BE2C (cell line): ENCODE measurements around the gene SCUBE3.

Experiments used
- DNase-seq: peaks from one replicate; pipeline ENCODE4 v3.0.0-alpha.2; 2020
- H3K27me3 ChIP-seq: fragments of 250-450 bp; sonication (Bioruptor Pico); 2 replicates; pipeline ENCODE4 v1.5.1; 2020; ENCODE audit warnings: mild to moderate bottlenecking
- H3K36me3 ChIP-seq: fragments of 250-450 bp; sonication (Bioruptor Pico); 2 replicates; pipeline ENCODE4 v1.5.1; 2020; ENCODE audit warnings: mild to moderate bottlenecking
- H3K4me1 ChIP-seq: fragments of 250-450 bp; sonication (Bioruptor Pico); 2 replicates; pipeline ENCODE4 v1.5.1; 2020
- H3K4me3 ChIP-seq: 2 replicates; pipeline ENCODE4 v1.5.1; 2011; ENCODE audit warnings: low read depth, low read length
- H3K9me3 ChIP-seq: fragments of 250-450 bp; sonication (Bioruptor Pico); 2 replicates; pipeline ENCODE4 v1.5.1; 2020
- TF ChIP-seq, protein P1 (sequence below): IDR thresholded peaks from 2 replicates; pipeline ENCODE4 v1.5.1; 2012; ENCODE audit warnings: mild to moderate bottlenecking, low read depth, low read length

Gene SCUBE3

GRCh38 chr6:35240838-35241801, 27.4 kb downstream of the SCUBE3 start:
- Histone ChIP-seq H3K36me3 (0 out of 2 replicates have a peak, but pooled peaks cover 2% of the 10 kb centered on the region), H3K4me3 (no peak overlapping the region), H3K9me3 (no peaks in the 10 kb centered on the region), H3K4me1 (no peaks in the 10 kb centered on the region), H3K27me3 (no peaks in the 10 kb centered on the region)
- TF ChIP-seq, protein P1, sequence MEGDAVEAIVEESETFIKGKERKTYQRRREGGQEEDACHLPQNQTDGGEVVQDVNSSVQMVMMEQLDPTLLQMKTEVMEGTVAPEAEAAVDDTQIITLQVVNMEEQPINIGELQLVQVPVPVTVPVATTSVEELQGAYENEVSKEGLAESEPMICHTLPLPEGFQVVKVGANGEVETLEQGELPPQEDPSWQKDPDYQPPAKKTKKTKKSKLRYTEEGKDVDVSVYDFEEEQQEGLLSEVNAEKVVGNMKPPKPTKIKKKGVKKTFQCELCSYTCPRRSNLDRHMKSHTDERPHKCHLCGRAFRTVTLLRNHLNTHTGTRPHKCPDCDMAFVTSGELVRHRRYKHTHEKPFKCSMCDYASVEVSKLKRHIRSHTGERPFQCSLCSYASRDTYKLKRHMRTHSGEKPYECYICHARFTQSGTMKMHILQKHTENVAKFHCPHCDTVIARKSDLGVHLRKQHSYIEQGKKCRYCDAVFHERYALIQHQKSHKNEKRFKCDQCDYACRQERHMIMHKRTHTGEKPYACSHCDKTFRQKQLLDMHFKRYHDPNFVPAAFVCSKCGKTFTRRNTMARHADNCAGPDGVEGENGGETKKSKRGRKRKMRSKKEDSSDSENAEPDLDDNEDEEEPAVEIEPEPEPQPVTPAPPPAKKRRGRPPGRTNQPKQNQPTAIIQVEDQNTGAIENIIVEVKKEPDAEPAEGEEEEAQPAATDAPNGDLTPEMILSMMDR, result peak; percentile 98
- peak; percentile 76 for DNase-seq

DNA sequence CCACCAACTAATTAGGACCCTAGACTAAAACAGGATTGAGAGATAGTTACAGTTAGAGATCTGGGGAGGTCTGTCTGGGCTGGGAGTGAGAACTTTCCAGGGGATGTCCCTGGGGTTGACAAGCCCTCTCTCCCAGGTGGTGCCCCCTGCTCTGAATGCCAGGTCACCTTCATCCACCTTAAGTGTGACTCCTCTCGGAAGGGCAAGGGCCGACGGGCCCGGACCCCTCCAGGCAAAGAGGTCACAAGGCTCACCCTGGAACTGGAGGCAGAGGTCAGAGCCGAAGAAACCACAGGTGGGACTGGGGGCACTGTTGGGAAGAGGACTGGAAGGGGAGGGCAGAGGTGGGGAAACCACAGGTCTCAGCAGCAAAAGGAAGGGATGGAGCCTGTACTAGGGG, 28.7 kb downstream of the SCUBE3 start:
- 0 out of 2 replicates have a peak, but pooled peaks cover 2% of the 10 kb centered on the region for H3K36me3 ChIP-seq
- TF ChIP-seq, protein P1, result no peak
- H3K4me3 ChIP-seq, result no peak overlapping the region
- H3K27me3 ChIP-seq, result no peaks in the 10 kb centered on the region
- DNase-seq, result no peak
- H3K4me1 ChIP-seq, result no peaks in the 10 kb centered on the region
- H3K9me3 ChIP-seq, result no peaks in the 10 kb centered on the region

DNA sequence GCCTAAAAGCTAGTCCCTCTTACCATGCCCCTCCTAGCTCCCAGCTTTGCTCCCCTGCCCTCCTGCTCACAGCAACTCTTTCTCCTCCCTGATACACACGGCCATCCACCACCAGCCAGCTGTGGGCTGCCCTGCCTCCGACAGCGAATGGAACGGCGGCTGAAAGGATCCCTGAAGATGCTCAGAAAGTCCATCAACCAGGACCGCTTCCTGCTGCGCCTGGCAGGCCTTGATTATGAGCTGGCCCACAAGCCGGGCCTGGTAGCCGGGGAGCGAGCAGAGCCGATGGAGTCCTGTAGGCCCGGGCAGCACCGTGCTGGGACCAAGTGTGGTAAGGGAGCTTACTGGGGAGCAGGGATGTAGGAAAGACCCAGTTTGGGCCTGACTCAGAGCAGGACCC, 29.1 kb downstream of the SCUBE3 start:
- no peak for DNase-seq
- Histone ChIP-seq H3K4me1 (peaks cover 3% of the 10 kb centered on the region), H3K4me3 (no peak overlapping the region)

GRCh38 chr6:35243386-35243958, 29.7 kb downstream of the SCUBE3 start:
- TF ChIP-seq, protein P1, result no peak
- Histone ChIP-seq H3K4me3 (no peak overlapping the region), H3K9me3 (no peaks in the 10 kb centered on the region), H3K4me1 (peaks cover 9% of the 10 kb centered on the region), H3K27me3 (no peaks in the 10 kb centered on the region), H3K36me3 (0 out of 2 replicates have a peak, but pooled peaks cover 2% of the 10 kb centered on the region)
- DNase-seq, result no peak

More for the DNA sequence above, 29.1 kb downstream of the SCUBE3 start:
- no peaks in the 10 kb centered on the region for H3K27me3 ChIP-seq
- TF ChIP-seq, protein P1, result no peak
- 0 out of 2 replicates have a peak, but pooled peaks cover 2% of the 10 kb centered on the region for H3K36me3 ChIP-seq
- H3K9me3 ChIP-seq, result no peaks in the 10 kb centered on the region

GRCh38 chr6:35244551-35244950, 30.8 kb downstream of the SCUBE3 start:
- H3K36me3 ChIP-seq, result 0 out of 2 replicates have a peak, but pooled peaks cover 2% of the 10 kb centered on the region
- H3K27me3 ChIP-seq, result no peaks in the 10 kb centered on the region
- TF ChIP-seq, protein P1, result no peak
- DNase-seq, result no peak
- peaks cover 15% of the 10 kb centered on the region for H3K4me1 ChIP-seq
- no peaks in the 10 kb centered on the region for H3K9me3 ChIP-seq
- no peak overlapping the region for H3K4me3 ChIP-seq
